Measurements from ENCODE around the gene TRERF1. TPM values are rescaled to one million over a fixed set of nuclear protein-coding genes. Genes with fewer than 3 reads are reported as not detected.
A peak's percentile ranks its signal among the peaks of the same experiment; 100 is the strongest.

The TRERF1 gene
- total RNA-seq, 1 donor from 2014 or later: 1.3 TPM

- DNase-seq (ENCODE audit: low read depth): no peak
Observed at GRCh38 chr6:42304053-42304712, 147.5 kb downstream of the TRERF1 start.

GRCh38 chr6:42302411-42302810 is 149.3 kb downstream of the TRERF1 start:
- no peak for DNase-seq (ENCODE audit: low read depth)

DNA sequence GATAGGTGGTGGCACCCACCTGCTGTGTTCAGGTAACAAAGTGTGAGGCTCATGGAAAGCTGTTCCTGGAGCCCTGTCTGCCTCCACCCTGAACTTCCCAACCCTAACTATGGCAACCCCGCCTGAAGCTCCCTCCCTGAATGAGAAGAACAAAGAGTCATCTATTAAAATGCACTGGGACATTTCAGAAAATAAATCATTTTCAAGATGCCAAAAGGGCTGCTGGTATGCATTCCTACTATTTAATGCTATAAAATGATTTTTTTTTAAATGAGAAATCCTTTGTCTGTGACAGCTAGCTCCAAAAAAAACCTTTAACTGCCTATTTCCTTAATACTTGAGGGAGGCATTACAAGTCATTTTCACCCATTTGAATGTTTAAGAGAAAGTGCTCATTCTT is 149.7 kb downstream of the TRERF1 start:
- no peak for DNase-seq (ENCODE audit: low read depth)

DNA sequence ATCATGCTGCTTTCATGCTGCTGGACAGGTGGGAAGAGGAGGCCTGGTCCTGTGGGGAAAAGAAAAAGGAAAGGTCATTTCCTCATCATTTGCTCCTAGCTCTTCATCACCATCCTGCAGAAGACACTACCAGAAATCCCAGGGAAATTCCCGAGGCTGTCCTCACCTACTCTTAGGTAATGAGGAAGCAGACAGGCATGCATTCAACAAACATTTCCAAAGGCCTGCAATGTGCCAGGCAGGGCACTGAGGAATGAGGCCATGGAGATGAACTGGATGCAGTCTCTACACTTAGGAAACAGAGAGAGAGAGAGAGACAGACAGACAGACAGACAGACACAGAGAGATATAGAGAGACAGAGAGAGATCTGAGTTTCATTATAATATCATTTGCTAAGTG is 151.0 kb downstream of the TRERF1 start:
- no peak for DNase-seq (ENCODE audit: low read depth)

DNA sequence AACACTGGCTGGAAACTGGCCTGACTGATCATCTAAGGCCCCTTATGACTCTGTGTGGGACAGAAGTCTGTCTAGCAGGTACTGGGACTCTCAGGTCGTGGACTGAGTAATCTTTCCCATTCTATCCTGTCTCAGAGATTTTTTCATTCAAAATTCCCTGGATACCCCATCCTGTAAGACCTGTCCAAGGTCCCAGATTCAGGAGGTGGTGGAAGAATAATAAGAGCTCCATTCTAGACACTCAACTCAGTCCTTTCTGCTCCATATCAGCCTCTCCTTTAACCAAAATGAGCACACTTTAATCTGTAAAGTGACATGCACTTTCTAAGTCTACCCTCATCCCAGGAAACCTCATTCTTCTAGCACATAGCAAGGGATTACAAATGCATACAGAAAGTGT is 151.5 kb downstream of the TRERF1 start:
- no peak for DNase-seq (ENCODE audit: low read depth)

- DNase-seq (ENCODE audit: low read depth): no peak
Observed at GRCh38 chr6:42297661-42298060, 154.1 kb downstream of the TRERF1 start.

- no peak for DNase-seq (ENCODE audit: low read depth)
Observed at GRCh38 chr6:42296614-42297013, 155.1 kb downstream of the TRERF1 start.

DNA sequence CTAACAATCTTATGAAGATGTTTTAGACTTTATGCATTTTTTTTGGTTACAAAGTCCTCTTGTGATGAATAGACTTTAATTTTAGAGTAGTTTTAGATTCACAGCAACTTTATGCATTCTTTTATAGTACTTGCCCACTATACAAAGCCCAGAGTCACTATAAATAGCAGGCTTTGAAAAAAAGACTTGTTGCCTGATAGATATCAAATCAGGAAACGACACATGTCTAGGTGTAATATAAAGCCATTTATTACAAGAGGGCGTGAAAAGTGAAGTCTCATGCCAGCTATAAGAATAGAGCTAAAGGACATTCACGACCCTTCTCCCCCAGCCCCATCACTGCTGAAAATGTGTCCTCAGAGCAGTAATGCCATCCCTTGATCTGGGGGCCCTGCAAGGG is 156.0 kb downstream of the TRERF1 start:
- no peak for DNase-seq (ENCODE audit: low read depth)

DNA sequence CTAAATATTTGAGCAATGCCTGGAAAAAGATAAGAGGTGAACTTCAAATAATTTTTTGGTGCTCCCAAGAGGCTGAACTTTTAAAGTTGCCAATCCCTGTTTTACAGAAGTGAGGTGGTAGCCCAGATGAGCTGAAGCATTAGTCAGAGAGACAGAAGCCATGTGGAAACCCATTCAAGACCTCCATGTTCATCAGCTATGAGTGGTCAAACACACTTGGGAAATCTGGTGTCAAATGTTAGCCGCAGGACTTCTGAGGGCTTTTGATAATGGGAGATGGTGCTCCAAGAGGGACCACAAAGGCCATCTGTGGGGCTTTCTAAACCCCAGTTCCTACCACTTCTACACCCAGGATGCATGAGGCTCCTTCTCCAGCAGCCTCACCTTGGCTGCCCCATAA is 156.5 kb downstream of the TRERF1 start:
- no peak for DNase-seq (ENCODE audit: low read depth)

DNA sequence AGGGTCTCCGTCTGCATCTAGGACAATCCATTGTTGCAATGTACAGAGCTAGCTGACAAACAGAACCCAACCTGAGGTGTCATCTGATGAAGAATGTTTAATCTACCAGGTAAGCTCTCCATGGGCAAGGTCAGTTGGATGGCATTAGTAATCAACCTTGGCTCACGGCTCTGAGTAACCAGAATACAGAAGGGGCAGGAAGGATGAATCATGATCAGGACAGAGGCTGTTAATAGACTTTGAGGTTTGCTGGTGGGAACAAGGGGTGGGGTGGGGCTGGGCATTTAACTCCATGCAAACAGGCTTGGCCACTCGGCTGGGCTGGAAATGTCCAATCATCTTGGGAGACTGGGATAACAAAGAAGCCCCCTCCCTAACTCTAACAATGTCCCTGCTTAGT is 157.0 kb downstream of the TRERF1 start:
- peak; percentile 96 for DNase-seq (ENCODE audit: low read depth)

GRCh38 chr6:42293386-42293977 is 158.2 kb downstream of the TRERF1 start:
- DNase-seq (ENCODE audit: low read depth): no peak

DNA sequence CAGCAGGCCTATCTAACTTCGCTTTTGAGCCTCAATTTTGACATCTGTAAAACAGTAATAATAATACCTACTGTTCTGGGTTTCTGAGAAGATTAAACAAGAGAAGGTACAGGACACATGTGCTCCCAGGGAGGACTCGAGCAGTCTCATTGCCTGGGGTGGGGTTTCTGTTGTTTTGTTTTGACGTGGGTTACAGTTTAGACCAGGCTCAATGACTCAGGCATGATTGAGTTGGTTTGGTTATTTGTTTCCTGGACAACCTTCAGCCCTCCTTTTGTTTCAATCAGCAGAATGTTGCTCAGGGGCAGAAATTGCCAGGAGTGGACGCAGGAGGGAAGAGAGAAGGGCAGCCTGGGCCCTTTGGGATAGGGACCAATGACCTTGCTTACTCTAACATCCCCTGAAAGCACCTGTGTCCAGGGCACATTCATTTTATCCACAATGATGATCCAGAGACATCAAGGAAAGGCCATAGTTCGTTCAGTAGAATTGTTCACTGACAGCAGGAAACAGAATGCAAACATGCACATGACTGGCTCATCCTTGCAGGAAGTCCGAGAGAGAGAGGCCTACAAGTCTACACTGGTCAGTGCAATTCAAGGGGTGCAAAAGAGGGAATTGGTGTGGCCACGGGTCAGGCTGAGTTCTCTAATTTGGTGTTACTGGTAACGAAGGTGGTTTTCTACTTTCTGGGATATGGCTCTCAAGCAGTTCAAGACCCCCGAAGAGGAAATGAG is 159.6 kb downstream of the TRERF1 start:
- peak; percentile 96 for DNase-seq (ENCODE audit: low read depth)

DNA sequence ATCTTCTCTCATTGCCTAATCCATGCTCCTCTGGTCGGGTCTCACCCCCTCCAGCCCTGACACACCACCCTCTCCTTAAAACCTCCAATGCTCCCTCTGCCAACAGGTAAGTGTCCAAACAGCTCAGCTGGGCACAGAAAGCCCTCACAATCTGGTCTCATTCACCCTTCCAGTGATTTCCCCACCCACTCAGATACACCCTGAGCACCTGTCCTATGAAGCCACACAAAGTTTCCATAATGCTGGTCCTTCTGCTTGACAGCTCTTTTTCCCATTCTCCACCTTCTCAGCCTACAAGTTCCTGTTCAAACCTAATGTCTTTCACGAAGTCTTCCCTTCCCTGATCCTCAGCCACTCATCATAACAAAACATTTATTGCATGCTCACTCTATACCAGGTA is 164.0 kb downstream of the TRERF1 start:
- DNase-seq (ENCODE audit: low read depth): no peak

DNA sequence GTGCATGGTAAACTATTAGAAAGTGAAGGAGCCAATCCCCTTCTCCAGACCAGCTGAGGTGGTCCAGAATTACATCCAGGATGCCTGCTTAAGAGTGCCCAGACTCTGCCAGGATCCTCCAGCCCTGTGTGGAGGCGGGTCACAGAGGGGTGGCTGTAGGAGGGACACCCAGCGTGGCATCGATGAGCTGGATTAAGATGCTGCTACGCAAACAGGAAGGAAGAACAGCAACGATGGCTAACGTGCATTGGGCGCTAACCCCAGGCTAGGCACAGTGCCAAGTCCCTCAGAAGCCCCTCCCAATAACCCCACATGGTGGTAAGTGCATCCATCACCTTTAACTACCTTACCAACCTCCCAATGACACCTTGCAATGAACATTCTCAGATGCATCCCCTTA is 170.2 kb downstream of the TRERF1 start:
- DNase-seq (ENCODE audit: low read depth): no peak

GRCh38 chr6:42280966-42281533 is 170.7 kb downstream of the TRERF1 start:
- no peak for DNase-seq (ENCODE audit: low read depth)

DNA sequence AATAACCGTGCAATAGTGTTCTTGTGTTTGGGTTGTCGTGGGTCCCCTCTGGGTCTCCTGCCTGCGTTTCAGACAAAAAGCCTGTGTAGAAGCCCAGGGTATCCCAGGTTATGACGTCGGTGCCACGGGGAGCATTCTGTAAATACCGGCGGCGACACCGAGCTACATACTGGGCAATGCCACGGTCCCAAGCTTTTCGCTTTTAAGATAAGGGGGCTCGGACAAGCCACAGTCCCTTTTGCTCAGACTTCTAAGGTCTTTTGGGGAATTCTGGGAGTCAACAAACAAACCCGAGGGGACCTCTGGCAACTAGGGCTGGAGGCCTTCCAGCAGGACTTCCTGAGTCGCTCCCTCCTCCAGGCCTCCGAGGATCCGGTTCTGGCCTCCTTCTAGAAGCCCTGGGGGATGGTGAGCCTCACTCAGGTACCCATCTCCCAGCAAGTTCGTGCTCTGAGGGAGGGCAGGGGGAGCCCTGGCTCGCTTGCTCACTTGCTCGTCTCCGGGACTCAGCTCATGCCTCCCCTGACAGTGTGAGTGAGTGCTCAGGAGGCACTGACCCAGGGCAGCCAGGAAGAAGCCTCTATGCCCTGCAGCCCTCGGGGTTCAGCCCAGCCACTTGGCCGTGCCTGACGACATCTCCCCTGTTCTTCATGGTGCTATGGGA is 171.6 kb downstream of the TRERF1 start:
- DNase-seq (ENCODE audit: low read depth): no peak

DNA sequence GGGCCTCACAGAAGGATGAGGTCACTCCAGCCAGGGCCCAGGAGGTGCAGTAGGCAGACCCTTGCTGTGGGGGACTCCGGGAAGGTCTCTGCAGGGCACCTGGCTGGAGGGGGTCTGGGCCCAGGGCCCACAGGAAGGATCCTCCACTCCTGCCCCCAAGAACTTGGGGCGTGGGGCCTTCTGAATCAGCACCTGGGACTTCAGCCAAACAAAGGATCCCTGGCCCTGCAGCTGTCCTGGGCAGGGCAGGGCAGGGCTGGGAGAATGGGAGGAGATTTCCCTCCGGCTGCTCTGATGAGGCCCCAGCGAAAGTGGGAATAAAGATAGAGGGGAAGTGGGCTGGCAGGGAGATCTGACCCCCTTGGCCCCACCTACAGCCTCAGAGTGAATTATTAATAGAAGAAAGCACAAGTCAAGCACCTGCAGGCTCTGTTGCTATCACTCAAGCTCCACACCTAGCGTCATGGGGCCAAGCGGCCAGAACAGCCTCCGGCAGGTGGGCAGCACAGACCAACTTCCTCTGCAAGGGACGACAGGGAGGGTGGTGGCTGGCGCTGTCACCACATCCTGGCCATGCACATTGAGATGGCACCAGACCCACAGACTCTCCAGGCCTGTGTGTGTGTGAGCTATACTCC is 172.5 kb downstream of the TRERF1 start:
- peak; percentile 29 for DNase-seq (ENCODE audit: low read depth)

- DNase-seq (ENCODE audit: low read depth): no peak
Observed at GRCh38 chr6:42278131-42278853, 173.4 kb downstream of the TRERF1 start.

GRCh38 chr6:42276034-42276890 is 175.5 kb downstream of the TRERF1 start:
- DNase-seq (ENCODE audit: low read depth): no peak

- no peak for DNase-seq (ENCODE audit: low read depth)
Observed at GRCh38 chr6:42275376-42276033, 176.2 kb downstream of the TRERF1 start.

Data from renal cortical epithelial cell (primary cell).